AG04449 (cell line): ENCODE data around the gene INPP5E.

Source experiments
- CTCF ChIA-PET: fragments of 350-600 bp; formaldehyde crosslinking; extraction: SDS; loops from one replicate; lab custom pipeline; 2021; ENCODE audit warnings: antibody characterized with exemption; lab: Yijun Ruan, JAX
- POLR2A ChIA-PET: fragments of 400-600, 350-600 bp; formaldehyde crosslinking; extraction: SDS; loops from one replicate; lab custom pipeline; 2020; ENCODE audit warnings: antibody characterized with exemption, inconsistent platforms; lab: Yijun Ruan, JAX
- DNase-seq: peaks from one replicate; pipeline ENCODE4 v3.0.0-alpha.2; 2010; ENCODE audit warnings: low read depth, low spot score
- H3K4me3 ChIP-seq: 2 replicates; pipeline ENCODE4 v1.5.1; 2011; ENCODE audit warnings: low read depth, mild to moderate bottlenecking, control low read depth, low read length
- CTCF ChIP-seq: IDR thresholded peaks from one replicate; pipeline ENCODE4 v1.5.1; 2011; ENCODE audit warnings: mild to moderate bottlenecking, moderate library complexity, low read length, control low read depth, inconsistent platforms; ENCODE audit not compliant: insufficient read depth; ENCODE audit errors: missing control alignments

INPP5E gene

GRCh38 chr9:136443687-136444086, 4.0 kb upstream of the INPP5E start:
- ChIA-PET CTCF (interaction anchor here (1.2 to 1.9 kb wide), 4 partner anchors 9 to 34 kb away, joined by 3 to 13 read pairs (median 3); no protein-coding TSS in a partner anchor), POLR2A (no interaction called here)
- DNase-seq: no peak
- H3K4me3 ChIP-seq: no peak overlapping the region
- TF ChIP-seq CTCF: no peak

GRCh38 chr9:136443087-136443486, 3.4 kb upstream of the INPP5E start:
- POLR2A ChIA-PET: no interaction called here
- H3K4me3 ChIP-seq: no peak overlapping the region
- CTCF ChIA-PET: interaction anchor here (0.6 to 1.9 kb wide), 6 partner anchors 9 to 493 kb away, joined by 3 to 13 read pairs (median 3); no protein-coding TSS in a partner anchor
- no peak for TF ChIP-seq CTCF
- no peak for DNase-seq

DNA sequence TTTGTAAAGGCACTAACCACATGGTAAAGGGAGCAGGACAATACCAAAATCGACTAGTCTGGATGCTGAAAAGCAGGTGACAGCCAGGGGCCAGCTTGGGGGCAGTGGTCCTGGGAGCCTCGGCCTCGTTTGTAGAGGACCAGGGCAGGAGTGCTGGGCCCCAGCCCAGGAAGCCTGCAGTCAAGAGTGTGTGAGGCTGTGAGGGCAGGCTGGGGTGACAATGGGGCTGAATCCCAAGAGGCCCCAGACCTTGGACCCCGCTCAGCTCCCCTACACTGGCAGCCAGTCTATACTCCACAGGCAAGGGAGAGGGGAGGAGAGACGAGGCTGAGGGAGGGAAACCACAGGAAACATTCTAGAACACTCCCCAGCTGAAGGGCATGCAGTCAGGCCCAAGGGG, 2.6 kb upstream of the INPP5E start:
- no peak for DNase-seq
- no peak overlapping the region for H3K4me3 ChIP-seq
- POLR2A ChIA-PET: no interaction called here
- TF ChIP-seq CTCF: no peak
- CTCF ChIA-PET: interaction anchor here (1.3 to 2.4 kb wide), 6 partner anchors 8 to 29 kb away, joined by 3 to 15 read pairs (median 4); no protein-coding TSS in a partner anchor

GRCh38 chr9:136441681-136442245, 2.1 kb upstream of the INPP5E start:
- POLR2A ChIA-PET: no interaction called here

GRCh38 chr9:136441191-136441680, 1.6 kb upstream of the INPP5E start:
- DNase-seq: no peak
- no peak overlapping the region for H3K4me3 ChIP-seq
- ChIA-PET POLR2A (no interaction called here), CTCF (interaction anchor here (1.3 to 3.6 kb wide), 7 partner anchors 8 to 128 kb away, joined by 3 to 16 read pairs (median 6); no protein-coding TSS in a partner anchor)
- TF ChIP-seq CTCF: no peak

More at GRCh38 chr9:136441681-136442245, 2.1 kb upstream of the INPP5E start:
- no peak for DNase-seq
- no peak overlapping the region for H3K4me3 ChIP-seq
- TF ChIP-seq CTCF: no peak
- CTCF ChIA-PET: interaction anchor here (1.3 to 3.6 kb wide), 8 partner anchors 8 to 129 kb away, joined by 3 to 16 read pairs (median 8); no protein-coding TSS in a partner anchor

GRCh38 chr9:136438548-136439480, 831 bp downstream of the INPP5E start:
- POLR2A ChIA-PET: interaction anchor here (0.7 kb wide), 1 partner anchor 185 kb away, joined by 3 read pairs; no protein-coding TSS in a partner anchor
- DNase-seq: no peak
- peak overlapping the region; percentile 72 for H3K4me3 ChIP-seq
- CTCF ChIA-PET: interaction anchor here (0.7 to 4.2 kb wide), 10 partner anchors 9 to 126 kb away, joined by 3 to 13 read pairs (median 4); no protein-coding TSS in a partner anchor
- peak; percentile 2 for TF ChIP-seq CTCF
